MV-4-11 (cell line): ENCODE results near the gene MYRIP.

Source experiments
- DNase-seq: peaks from one replicate; lab custom pipeline; 2025; lab: John Stamatoyannopoulos, UW

MYRIP gene

GRCh38 chr3:40189118-40189517 is 379.7 kb downstream of the MYRIP start:
- DNase-seq = no peak

GRCh38 chr3:40190056-40190455 is 380.6 kb downstream of the MYRIP start:
- DNase-seq = no peak

- no peak for DNase-seq
These were observed 381.8 kb downstream of the MYRIP start for GRCh38 chr3:40191251-40191650.

- peak; percentile 30 for DNase-seq
These were observed 382.5 kb downstream of the MYRIP start for GRCh38 chr3:40191850-40192448.

GRCh38 chr3:40192628-40193027 is 383.2 kb downstream of the MYRIP start:
- DNase-seq = no peak

- DNase-seq = no peak
These were observed 387.6 kb downstream of the MYRIP start for GRCh38 chr3:40196966-40197365.

- DNase-seq = no peak
These were observed 391.4 kb downstream of the MYRIP start for GRCh38 chr3:40200692-40201316.

- no peak for DNase-seq
These were observed 392.4 kb downstream of the MYRIP start for GRCh38 chr3:40201770-40202169.

- DNase-seq = no peak
These were observed 397.1 kb downstream of the MYRIP start for GRCh38 chr3:40206522-40206921.

- no peak for DNase-seq
These were observed 398.4 kb downstream of the MYRIP start for GRCh38 chr3:40207796-40208195.

GRCh38 chr3:40208251-40208650 is 398.8 kb downstream of the MYRIP start:
- DNase-seq = no peak

GRCh38 chr3:40211579-40211978 is 402.2 kb downstream of the MYRIP start:
- DNase-seq = no peak

- DNase-seq = no peak
These were observed 404.1 kb downstream of the MYRIP start for GRCh38 chr3:40213556-40213955.

- DNase-seq = no peak
These were observed 405.6 kb downstream of the MYRIP start for GRCh38 chr3:40215015-40215414.

GRCh38 chr3:40216471-40216870 is 407.1 kb downstream of the MYRIP start:
- no peak for DNase-seq

- no peak for DNase-seq
These were observed 414.4 kb downstream of the MYRIP start for GRCh38 chr3:40223856-40224255.

- no peak for DNase-seq
These were observed 415.5 kb downstream of the MYRIP start for GRCh38 chr3:40224796-40225515.

- DNase-seq = no peak
These were observed 417.2 kb downstream of the MYRIP start for GRCh38 chr3:40226636-40227035.

- no peak for DNase-seq
These were observed 419.5 kb downstream of the MYRIP start for GRCh38 chr3:40228792-40229350.

- no peak for DNase-seq
These were observed 420.0 kb downstream of the MYRIP start for GRCh38 chr3:40229386-40229785.

- DNase-seq = no peak
These were observed 420.6 kb downstream of the MYRIP start for GRCh38 chr3:40229963-40230362.

GRCh38 chr3:40230382-40230781 is 421.0 kb downstream of the MYRIP start:
- DNase-seq = no peak

- DNase-seq = no peak
These were observed 423.2 kb downstream of the MYRIP start for GRCh38 chr3:40232626-40233025.
